ENCODE measurements around the gene COL25A1.

Gene COL25A1

DNA sequence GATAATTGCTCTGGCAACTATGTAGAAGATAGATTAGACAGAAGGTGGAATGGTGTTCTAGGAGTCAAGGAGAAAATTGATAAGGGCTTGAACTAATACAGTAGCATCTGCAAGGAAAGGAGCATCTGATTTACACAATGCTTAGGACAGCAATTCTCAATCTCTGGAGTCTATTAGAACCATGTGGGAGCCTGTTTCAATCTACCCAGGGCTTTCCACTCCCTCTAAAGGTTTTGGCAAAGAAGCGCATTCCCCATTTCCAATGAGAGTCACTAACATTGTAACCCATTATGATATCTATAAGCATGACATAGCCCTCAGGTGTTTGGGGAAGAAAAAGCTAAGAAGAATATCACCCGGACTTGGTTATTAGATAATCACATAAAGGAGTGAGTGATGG is 168.2 kb downstream of the COL25A1 start:
- Histone ChIP-seq H3K27ac (no peak overlapping the region), H3K36me3 (no peaks in the 10 kb centered on the region), H3K9me3 (ENCODE audit: severe bottlenecking) (peaks cover 5% of the 10 kb centered on the region), H3K27me3 (ENCODE audit: insufficient read depth, low read depth, severe bottlenecking) (no peaks in the 10 kb centered on the region), H3K4me3 (ENCODE audit: low read depth, low read length) (no peak overlapping the region)
- TF ChIP-seq, protein P1, sequence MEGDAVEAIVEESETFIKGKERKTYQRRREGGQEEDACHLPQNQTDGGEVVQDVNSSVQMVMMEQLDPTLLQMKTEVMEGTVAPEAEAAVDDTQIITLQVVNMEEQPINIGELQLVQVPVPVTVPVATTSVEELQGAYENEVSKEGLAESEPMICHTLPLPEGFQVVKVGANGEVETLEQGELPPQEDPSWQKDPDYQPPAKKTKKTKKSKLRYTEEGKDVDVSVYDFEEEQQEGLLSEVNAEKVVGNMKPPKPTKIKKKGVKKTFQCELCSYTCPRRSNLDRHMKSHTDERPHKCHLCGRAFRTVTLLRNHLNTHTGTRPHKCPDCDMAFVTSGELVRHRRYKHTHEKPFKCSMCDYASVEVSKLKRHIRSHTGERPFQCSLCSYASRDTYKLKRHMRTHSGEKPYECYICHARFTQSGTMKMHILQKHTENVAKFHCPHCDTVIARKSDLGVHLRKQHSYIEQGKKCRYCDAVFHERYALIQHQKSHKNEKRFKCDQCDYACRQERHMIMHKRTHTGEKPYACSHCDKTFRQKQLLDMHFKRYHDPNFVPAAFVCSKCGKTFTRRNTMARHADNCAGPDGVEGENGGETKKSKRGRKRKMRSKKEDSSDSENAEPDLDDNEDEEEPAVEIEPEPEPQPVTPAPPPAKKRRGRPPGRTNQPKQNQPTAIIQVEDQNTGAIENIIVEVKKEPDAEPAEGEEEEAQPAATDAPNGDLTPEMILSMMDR (IDR thresholded peaks at IDR 0.05; ENCODE audit: low read depth, low read length), result no peak
- no peak for DNase-seq

DNA sequence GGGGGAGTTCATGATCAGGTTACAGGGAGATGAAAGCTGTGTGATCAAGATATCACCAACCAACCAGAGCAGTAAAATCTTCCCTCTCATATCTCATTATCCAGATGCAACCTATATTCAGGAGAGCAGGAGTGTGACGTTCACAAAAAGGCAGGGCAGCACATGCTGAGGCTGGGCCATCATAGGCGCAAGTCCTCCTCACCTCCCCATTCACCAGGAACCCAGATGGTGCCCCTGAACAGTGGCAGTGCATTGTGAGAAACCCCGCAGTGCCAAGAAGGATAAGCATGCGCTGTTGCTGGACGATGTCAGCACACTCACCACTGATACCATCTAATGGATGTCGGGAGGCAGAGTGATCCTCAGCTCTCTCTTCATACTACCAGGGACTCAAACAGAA is 170.9 kb downstream of the COL25A1 start:
- H3K4me3 ChIP-seq (ENCODE audit: low read depth, low read length), result no peak overlapping the region
- no peaks in the 10 kb centered on the region for H3K27me3 ChIP-seq (ENCODE audit: insufficient read depth, low read depth, severe bottlenecking)
- no peaks in the 10 kb centered on the region for H3K9me3 ChIP-seq (ENCODE audit: severe bottlenecking)
- TF ChIP-seq, protein P1 (IDR thresholded peaks at IDR 0.05; ENCODE audit: low read depth, low read length), result no peak
- DNase-seq, result no peak
- no peaks in the 10 kb centered on the region for H3K36me3 ChIP-seq
- H3K27ac ChIP-seq, result no peak overlapping the region

DNA sequence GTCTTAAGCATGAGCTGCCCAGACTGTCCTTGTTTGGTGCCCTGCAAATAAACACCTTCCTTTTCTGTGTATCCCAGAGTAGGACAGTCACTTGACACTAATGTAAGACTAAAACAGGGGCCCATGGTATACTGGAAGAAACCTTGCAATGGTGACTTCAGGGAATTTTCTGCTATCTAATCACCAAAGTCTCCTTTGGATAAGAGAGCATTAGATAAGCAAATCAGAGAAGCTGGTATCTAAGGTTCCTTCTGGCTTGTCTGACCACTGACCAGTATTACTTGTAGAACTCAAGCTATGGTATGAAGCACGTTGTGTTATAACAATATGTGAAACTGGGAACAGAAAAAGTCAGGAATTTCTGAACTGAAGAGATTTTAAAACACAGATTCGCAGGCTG is 173.9 kb downstream of the COL25A1 start:
- Histone ChIP-seq H3K4me3 (ENCODE audit: low read depth, low read length) (no peak overlapping the region), H3K27me3 (ENCODE audit: insufficient read depth, low read depth, severe bottlenecking) (no peaks in the 10 kb centered on the region), H3K9me3 (ENCODE audit: severe bottlenecking) (no peaks in the 10 kb centered on the region), H3K27ac (no peak overlapping the region), H3K36me3 (no peaks in the 10 kb centered on the region)
- TF ChIP-seq, protein P1 (IDR thresholded peaks at IDR 0.05; ENCODE audit: low read depth, low read length), result no peak
- no peak for DNase-seq

DNA sequence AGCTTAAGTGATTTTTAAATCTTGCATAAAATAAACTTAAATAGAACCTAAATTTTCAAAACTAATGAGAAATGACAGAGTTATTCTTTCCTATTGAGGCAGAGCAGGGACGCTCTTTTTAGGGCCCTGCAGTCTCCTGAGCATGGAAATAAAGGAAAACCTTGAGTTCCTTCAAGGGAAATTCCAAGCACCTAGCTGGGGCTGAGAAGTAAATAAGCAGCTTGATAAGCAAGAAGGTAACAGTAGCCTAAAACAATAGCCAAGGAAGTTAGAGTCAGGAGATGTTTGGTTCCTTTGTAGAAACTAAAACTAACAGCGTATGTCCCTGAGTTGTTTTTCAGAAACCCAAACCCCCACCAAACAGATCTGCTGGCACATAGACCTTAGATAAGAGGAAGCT is 174.6 kb downstream of the COL25A1 start:
- H3K27me3 ChIP-seq (ENCODE audit: insufficient read depth, low read depth, severe bottlenecking), result no peaks in the 10 kb centered on the region

DNA sequence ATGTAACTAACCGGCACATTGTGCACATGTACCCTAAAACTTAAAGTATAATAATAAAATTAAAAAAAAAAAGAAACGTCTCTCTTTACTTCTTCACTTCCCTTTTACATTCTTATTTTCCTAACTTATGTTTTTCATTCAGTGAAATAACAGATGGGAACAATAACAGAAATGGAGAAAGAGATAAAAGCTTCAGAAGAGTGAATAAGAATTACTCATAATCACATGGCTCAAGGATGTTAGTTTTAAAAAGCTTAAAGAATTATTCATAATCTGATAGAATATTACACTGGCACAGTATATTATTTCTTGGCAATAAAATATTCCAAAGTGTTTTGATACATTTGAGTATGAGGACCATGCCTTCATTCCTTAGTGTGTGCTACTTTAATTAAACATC is 175.6 kb downstream of the COL25A1 start:
- no peak overlapping the region for H3K27ac ChIP-seq
- no peaks in the 10 kb centered on the region for H3K27me3 ChIP-seq (ENCODE audit: insufficient read depth, low read depth, severe bottlenecking)
- H3K9me3 ChIP-seq (ENCODE audit: severe bottlenecking), result no peaks in the 10 kb centered on the region
- DNase-seq, result no peak
- TF ChIP-seq, protein P1 (IDR thresholded peaks at IDR 0.05; ENCODE audit: low read depth, low read length), result no peak
- H3K4me3 ChIP-seq (ENCODE audit: low read depth, low read length), result no peak overlapping the region
- H3K36me3 ChIP-seq, result no peaks in the 10 kb centered on the region

More for the DNA sequence above, 174.6 kb downstream of the COL25A1 start:
- Histone ChIP-seq H3K9me3 (ENCODE audit: severe bottlenecking) (no peaks in the 10 kb centered on the region), H3K36me3 (no peaks in the 10 kb centered on the region), H3K4me3 (ENCODE audit: low read depth, low read length) (no peak overlapping the region), H3K27ac (no peak overlapping the region)
- DNase-seq, result no peak
- TF ChIP-seq, protein P1 (IDR thresholded peaks at IDR 0.05; ENCODE audit: low read depth, low read length), result no peak

DNA sequence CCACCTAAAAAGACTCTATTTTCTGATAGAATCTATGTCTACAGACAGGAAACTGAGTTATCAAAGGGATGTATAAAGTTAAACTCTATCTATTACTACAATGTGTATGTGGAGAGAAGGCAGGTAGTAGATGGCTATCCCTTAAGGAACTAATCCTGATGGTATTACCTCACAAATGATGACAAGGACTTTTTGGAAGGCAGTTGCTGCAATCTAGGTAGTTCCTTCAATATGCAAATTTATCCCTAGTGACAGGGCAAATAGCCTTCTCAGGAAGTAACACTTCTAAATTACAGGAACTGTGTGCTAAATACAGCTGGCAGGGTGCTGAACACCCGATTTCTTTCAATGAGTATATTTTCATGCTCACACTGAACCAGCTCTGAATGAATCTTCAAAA is 177.4 kb downstream of the COL25A1 start:
- H3K27ac ChIP-seq, result no peak overlapping the region
- no peak for DNase-seq
- H3K27me3 ChIP-seq (ENCODE audit: insufficient read depth, low read depth, severe bottlenecking), result no peaks in the 10 kb centered on the region
- no peaks in the 10 kb centered on the region for H3K9me3 ChIP-seq (ENCODE audit: severe bottlenecking)
- TF ChIP-seq, protein P1 (IDR thresholded peaks at IDR 0.05; ENCODE audit: low read depth, low read length), result no peak
- H3K36me3 ChIP-seq, result no peaks in the 10 kb centered on the region
- H3K4me3 ChIP-seq (ENCODE audit: low read depth, low read length), result no peak overlapping the region

Measured in WERI-Rb-1 (cell line).